Stomach (tissue), 4 donors: ENCODE measurements around the gene SPACA4.

Experiments used
- EP300 ChIP-seq: sonication (generic); formaldehyde crosslinking; IDR thresholded peaks from one replicate; pipeline ENCODE4 v1.6.1; 2017; ENCODE audit warnings: antibody characterized with exemption
- POLR2A ChIP-seq, 4 donors: fragments of 450-650 bp; IDR thresholded peaks; one replicate each; pipeline ENCODE4 v1.6.1; 2016; ENCODE audit warnings: antibody characterized with exemption in 4 of 4, control low read depth in 2 of 4, mild to moderate bottlenecking in 1 of 4, moderate library complexity in 1 of 4
- TF ChIP-seq, protein P1 (sequence below), 7 experiments: fragments of 450-650 bp in 4 of 7; fragments of 200-600 bp in 3 of 7; sonication (generic) in 3 of 7; IDR thresholded peaks; one replicate each; pipeline ENCODE4 v1.5.1; 2016 to 2019; ENCODE audit warnings: antibody characterized with exemption in 7 of 7, control low read depth in 2 of 7, mild to moderate bottlenecking in 1 of 7

DNA sequence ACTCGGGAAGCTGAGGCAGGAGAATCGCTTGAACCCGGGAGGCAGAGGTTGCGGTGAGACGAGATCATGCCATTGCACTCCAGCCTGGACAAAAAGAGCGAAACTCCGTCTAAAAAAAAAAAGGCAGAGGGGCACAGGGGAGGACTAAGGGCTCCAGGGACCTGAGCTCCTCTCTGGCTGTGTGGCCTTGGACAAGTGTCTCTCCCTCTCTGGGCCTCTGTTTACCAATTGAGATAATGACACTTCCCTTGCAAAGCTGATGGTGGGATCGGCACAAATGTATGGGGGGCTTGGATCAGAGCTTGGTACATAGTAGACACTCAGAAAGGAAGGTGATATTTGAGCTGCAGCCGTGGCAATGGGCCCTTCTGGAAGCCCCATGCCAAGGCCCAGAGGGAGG, 11.4 kb upstream of the SPACA4 start:
- TF ChIP-seq, protein P1, sequence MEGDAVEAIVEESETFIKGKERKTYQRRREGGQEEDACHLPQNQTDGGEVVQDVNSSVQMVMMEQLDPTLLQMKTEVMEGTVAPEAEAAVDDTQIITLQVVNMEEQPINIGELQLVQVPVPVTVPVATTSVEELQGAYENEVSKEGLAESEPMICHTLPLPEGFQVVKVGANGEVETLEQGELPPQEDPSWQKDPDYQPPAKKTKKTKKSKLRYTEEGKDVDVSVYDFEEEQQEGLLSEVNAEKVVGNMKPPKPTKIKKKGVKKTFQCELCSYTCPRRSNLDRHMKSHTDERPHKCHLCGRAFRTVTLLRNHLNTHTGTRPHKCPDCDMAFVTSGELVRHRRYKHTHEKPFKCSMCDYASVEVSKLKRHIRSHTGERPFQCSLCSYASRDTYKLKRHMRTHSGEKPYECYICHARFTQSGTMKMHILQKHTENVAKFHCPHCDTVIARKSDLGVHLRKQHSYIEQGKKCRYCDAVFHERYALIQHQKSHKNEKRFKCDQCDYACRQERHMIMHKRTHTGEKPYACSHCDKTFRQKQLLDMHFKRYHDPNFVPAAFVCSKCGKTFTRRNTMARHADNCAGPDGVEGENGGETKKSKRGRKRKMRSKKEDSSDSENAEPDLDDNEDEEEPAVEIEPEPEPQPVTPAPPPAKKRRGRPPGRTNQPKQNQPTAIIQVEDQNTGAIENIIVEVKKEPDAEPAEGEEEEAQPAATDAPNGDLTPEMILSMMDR (IDR thresholded peaks at IDR 0.05), result no peak
- no peak for TF ChIP-seq POLR2A (IDR thresholded peaks at IDR 0.05)
- no peak for TF ChIP-seq EP300
